ENCODE measurements around the gene TGM5. TPM values are rescaled to one million over a fixed set of nuclear protein-coding genes. Genes with fewer than 3 reads are reported as not detected.
A peak's percentile ranks its signal among the peaks of the same experiment; 100 is the strongest.

Gene TGM5
- total RNA-seq, 1 donor, result not detected

DNA sequence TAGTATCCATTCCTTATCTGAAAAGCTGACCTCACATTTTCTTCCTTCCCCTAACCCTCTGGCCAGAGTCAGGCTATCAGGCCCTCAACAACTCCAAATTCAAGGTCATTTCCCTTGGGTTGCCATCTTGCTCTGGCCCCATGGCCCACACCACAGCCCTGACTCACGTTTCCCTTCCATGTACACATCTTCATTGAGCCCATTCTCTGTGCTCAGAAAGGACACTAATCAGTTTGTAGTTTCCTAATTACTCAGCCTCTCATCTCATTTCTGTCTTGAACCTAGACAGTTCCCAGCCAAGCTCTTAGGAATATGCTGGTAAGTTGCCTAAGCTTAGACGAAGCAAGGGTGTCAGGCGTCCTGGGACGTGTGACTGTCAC is 14.9 kb downstream of the TGM5 start:
- TF ChIP-seq, protein P1, sequence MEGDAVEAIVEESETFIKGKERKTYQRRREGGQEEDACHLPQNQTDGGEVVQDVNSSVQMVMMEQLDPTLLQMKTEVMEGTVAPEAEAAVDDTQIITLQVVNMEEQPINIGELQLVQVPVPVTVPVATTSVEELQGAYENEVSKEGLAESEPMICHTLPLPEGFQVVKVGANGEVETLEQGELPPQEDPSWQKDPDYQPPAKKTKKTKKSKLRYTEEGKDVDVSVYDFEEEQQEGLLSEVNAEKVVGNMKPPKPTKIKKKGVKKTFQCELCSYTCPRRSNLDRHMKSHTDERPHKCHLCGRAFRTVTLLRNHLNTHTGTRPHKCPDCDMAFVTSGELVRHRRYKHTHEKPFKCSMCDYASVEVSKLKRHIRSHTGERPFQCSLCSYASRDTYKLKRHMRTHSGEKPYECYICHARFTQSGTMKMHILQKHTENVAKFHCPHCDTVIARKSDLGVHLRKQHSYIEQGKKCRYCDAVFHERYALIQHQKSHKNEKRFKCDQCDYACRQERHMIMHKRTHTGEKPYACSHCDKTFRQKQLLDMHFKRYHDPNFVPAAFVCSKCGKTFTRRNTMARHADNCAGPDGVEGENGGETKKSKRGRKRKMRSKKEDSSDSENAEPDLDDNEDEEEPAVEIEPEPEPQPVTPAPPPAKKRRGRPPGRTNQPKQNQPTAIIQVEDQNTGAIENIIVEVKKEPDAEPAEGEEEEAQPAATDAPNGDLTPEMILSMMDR (IDR thresholded peaks at IDR 0.05; ENCODE audit: extremely low read depth, low read depth, low read length), result no peak
- Histone ChIP-seq H2AFZ (ENCODE audit: low read length) (no peak overlapping the region), H3K4me1 (ENCODE audit: insufficient read depth, low read length) (no peaks in the 10 kb centered on the region), H3K4me3 (ENCODE audit: insufficient read depth, low read length) (no peak overlapping the region), H3K27me3 (ENCODE audit: insufficient read depth, low read length) (peaks cover 10% of the 10 kb centered on the region), H3K36me3 (ENCODE audit: insufficient read depth, low read length) (no peaks in the 10 kb centered on the region), H3K27ac (ENCODE audit: low read depth, low read length) (no peak overlapping the region), H3K79me2 (ENCODE audit: insufficient read depth, low read length) (no peaks in the 10 kb centered on the region), H3K4me2 (ENCODE audit: insufficient read depth, low read length) (no peak overlapping the region), H3K9me3 (ENCODE audit: low read depth, low read length) (no peaks in the 10 kb centered on the region), H4K20me1 (ENCODE audit: insufficient read depth, low read length) (no peaks in the 10 kb centered on the region)
- no peak for DNase-seq (ENCODE audit: insufficient read length, low spot score, missing footprints)

DNA sequence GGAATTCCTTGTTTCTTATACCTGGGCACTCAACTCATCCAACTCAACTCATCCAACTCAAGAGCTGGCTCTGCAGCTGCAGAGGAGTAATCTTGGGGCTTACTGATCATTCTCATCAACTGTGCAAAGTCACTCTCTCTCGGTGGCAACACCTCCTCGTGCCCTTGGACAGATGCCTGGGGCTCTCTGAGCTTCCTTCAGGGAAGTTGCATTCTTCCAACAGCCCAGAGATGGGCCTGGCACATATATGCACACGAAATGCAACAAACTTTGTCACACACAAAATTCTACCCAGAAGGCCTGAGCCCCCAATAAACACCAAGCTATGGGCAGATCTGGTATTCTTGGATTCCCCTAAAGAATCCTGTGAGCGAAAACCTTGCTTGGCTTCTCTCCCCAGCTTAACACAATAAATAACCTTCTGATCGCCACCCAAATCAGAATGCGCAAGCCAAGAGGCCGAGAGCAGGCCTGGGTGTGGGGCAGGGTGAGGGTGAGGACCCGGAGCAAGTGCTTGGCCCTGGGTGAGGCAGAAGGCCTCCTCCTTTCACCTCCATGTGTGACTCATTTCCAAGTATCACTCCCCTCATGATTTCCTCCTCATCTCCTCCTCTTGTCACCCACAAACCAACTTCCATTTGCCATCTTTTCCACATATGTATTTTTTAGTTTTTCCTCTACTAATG is 15.4 kb downstream of the TGM5 start:
- H3K27ac ChIP-seq (ENCODE audit: low read depth, low read length), result no peak overlapping the region
- no peak for DNase-seq (ENCODE audit: insufficient read length, low spot score, missing footprints)
- H3K4me2 ChIP-seq (ENCODE audit: insufficient read depth, low read length), result no peak overlapping the region

DNA sequence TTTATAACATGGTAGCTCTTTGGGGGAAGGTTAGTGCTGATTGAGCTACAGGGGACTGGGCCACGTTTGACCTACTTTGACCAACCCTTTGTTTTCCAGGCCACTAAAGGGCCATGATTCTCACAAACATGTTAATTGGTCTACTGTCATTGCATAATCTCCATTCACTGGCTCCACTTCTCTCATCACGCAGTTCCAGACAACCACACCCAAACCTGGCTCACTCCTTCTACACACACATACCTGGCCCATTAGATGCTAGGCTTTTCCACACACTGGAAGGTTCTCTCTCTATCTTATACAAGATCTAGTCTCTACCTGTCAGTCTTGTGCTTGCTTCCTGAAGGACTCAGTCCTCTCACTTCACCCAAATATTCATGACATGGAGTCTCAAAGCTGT is 15.9 kb downstream of the TGM5 start:
- Histone ChIP-seq H3K4me2 (ENCODE audit: insufficient read depth, low read length) (no peak overlapping the region), H4K20me1 (ENCODE audit: insufficient read depth, low read length) (no peaks in the 10 kb centered on the region), H3K27ac (ENCODE audit: low read depth, low read length) (no peak overlapping the region), H3K27me3 (ENCODE audit: insufficient read depth, low read length) (peaks cover 3% of the 10 kb centered on the region), H3K79me2 (ENCODE audit: insufficient read depth, low read length) (no peaks in the 10 kb centered on the region), H3K4me3 (ENCODE audit: insufficient read depth, low read length) (no peak overlapping the region), H2AFZ (ENCODE audit: low read length) (no peak overlapping the region), H3K9me3 (ENCODE audit: low read depth, low read length) (no peaks in the 10 kb centered on the region), H3K4me1 (ENCODE audit: insufficient read depth, low read length) (no peaks in the 10 kb centered on the region), H3K36me3 (ENCODE audit: insufficient read depth, low read length) (no peaks in the 10 kb centered on the region)
- TF ChIP-seq, protein P1 (IDR thresholded peaks at IDR 0.05; ENCODE audit: extremely low read depth, low read depth, low read length), result no peak
- no peak for DNase-seq (ENCODE audit: insufficient read length, low spot score, missing footprints)

More for the DNA sequence above, 15.4 kb downstream of the TGM5 start:
- H3K36me3 ChIP-seq (ENCODE audit: insufficient read depth, low read length), result no peaks in the 10 kb centered on the region
- no peak overlapping the region for H2AFZ ChIP-seq (ENCODE audit: low read length)
- H3K79me2 ChIP-seq (ENCODE audit: insufficient read depth, low read length), result no peaks in the 10 kb centered on the region
- TF ChIP-seq, protein P1 (IDR thresholded peaks at IDR 0.05; ENCODE audit: extremely low read depth, low read depth, low read length), result no peak
- no peak overlapping the region for H3K4me3 ChIP-seq (ENCODE audit: insufficient read depth, low read length)
- no peaks in the 10 kb centered on the region for H4K20me1 ChIP-seq (ENCODE audit: insufficient read depth, low read length)
- H3K27me3 ChIP-seq (ENCODE audit: insufficient read depth, low read length), result peaks cover 8% of the 10 kb centered on the region
- no peaks in the 10 kb centered on the region for H3K4me1 ChIP-seq (ENCODE audit: insufficient read depth, low read length)
- no peaks in the 10 kb centered on the region for H3K9me3 ChIP-seq (ENCODE audit: low read depth, low read length)

DNA sequence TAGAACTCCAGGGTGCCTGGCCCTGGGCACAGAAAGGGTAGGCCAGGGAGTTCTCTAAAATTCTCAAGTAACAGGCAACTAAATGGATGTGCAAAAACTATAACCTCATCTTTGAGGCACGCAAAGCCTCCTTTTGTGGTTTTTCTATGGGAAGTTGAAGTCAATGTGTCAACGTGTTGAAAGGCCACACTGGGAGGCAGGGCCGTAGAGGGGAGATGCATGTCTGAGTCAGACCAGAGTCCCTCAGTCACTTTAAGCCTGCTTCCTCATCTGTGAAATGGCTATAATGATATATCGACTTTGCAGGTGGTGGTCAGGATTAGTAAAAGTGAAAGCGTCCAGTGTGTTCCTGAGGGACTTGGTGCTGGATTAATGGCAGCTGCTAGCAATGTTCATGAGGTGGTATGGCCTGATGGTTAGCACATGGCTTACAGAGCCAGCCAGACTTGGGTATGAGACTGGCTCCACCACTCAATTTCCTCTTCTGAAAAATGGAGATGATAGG is 17.0 kb downstream of the TGM5 start:
- H3K4me2 ChIP-seq (ENCODE audit: insufficient read depth, low read length), result peak overlapping the region; percentile 19
- peaks cover 5% of the 10 kb centered on the region for H3K27me3 ChIP-seq (ENCODE audit: insufficient read depth, low read length)

More for the DNA sequence above, 17.0 kb downstream of the TGM5 start:
- DNase-seq (ENCODE audit: insufficient read length, low spot score, missing footprints), result peak; percentile 96
- Histone ChIP-seq H3K27ac (ENCODE audit: low read depth, low read length) (peak overlapping the region; percentile 68), H3K79me2 (ENCODE audit: insufficient read depth, low read length) (no peaks in the 10 kb centered on the region), H3K9me3 (ENCODE audit: low read depth, low read length) (no peaks in the 10 kb centered on the region), H3K4me3 (ENCODE audit: insufficient read depth, low read length) (no peak overlapping the region), H4K20me1 (ENCODE audit: insufficient read depth, low read length) (no peaks in the 10 kb centered on the region), H3K36me3 (ENCODE audit: insufficient read depth, low read length) (no peaks in the 10 kb centered on the region), H3K4me1 (ENCODE audit: insufficient read depth, low read length) (no peaks in the 10 kb centered on the region), H2AFZ (ENCODE audit: low read length) (peak overlapping the region; percentile 39)
- TF ChIP-seq, protein P1 (IDR thresholded peaks at IDR 0.05; ENCODE audit: extremely low read depth, low read depth, low read length), result no peak
